D721Med (cell line): ENCODE data around the gene UBLCP1.
"Not testable (repeated sequence)": the region's sequence is repeated elsewhere in the genome, so short reads cannot be mapped to it uniquely, and the experiment has no call there.

Source experiments
- DNase-seq: peaks from one replicate; pipeline ENCODE4 v3.0.0; 2011; ENCODE audit warnings: low spot score; ENCODE audit not compliant: insufficient read length
- FAIRE-seq: peaks from 2 replicates; lab custom pipeline; 2011; peaks lifted over from hg19 to GRCh38; lab: Jason Lieb, UNC
- CTCF ChIP-seq: IDR thresholded peaks from 2 replicates; pipeline ENCODE4 v1.5.1; 2012; ENCODE audit warnings: mild to moderate bottlenecking, control low read depth; ENCODE audit not compliant: insufficient read depth; ENCODE audit errors: missing control alignments

Gene UBLCP1

GRCh38 chr5:159269723-159270122, 6.6 kb downstream of the UBLCP1 start:
- no peak for TF ChIP-seq CTCF
- no peak for FAIRE-seq

GRCh38 chr5:159273923-159274322, 10.8 kb downstream of the UBLCP1 start:
- no peak for DNase-seq
- TF ChIP-seq CTCF: no peak
- no peak for FAIRE-seq

More at GRCh38 chr5:159269723-159270122, 6.6 kb downstream of the UBLCP1 start:
- no peak for DNase-seq

GRCh38 chr5:159274676-159275075, 11.6 kb downstream of the UBLCP1 start:
- FAIRE-seq: no peak
- no peak for DNase-seq
- no peak for TF ChIP-seq CTCF

- DNase-seq: no peak
- peak; percentile 66 for TF ChIP-seq CTCF
- peak; percentile 89 for FAIRE-seq
Measured at GRCh38 chr5:159286420-159287035, 23.4 kb downstream of the UBLCP1 start.

GRCh38 chr5:159290741-159291140, 27.7 kb downstream of the UBLCP1 start:
- DNase-seq (no peak), FAIRE-seq (no peak)
- TF ChIP-seq CTCF: no peak

- DNase-seq (no peak), FAIRE-seq (no peak)
- TF ChIP-seq CTCF: no peak
Measured at GRCh38 chr5:159294921-159295320, 31.8 kb downstream of the UBLCP1 start.

GRCh38 chr5:159297300-159297699, 34.2 kb downstream of the UBLCP1 start:
- FAIRE-seq, DNase-seq: not testable (repeated sequence)

- FAIRE-seq (no peak), DNase-seq (no peak)
- no peak for TF ChIP-seq CTCF
Measured at GRCh38 chr5:159301466-159301865, 38.4 kb downstream of the UBLCP1 start.

- not testable (repeated sequence) for FAIRE-seq
Measured at GRCh38 chr5:159301929-159302860, 39.1 kb downstream of the UBLCP1 start.

More at GRCh38 chr5:159301929-159302860, 39.1 kb downstream of the UBLCP1 start:
- DNase-seq: not testable (repeated sequence)
